ENCODE data around the gene LHPP. TPM values are rescaled to one million over a fixed set of nuclear protein-coding genes. Genes with fewer than 3 reads are reported as not detected.

Gene LHPP
- total RNA-seq, 2 experiments from 2014 or later = 17.6 to 20.7 TPM

GRCh38 chr10:124450783-124451057 is 10.9 kb upstream of the LHPP start:
- no peaks in the 10 kb centered on the region for H3K36me3 Mint-ChIP-seq (ENCODE audit: low read depth)
- no peak overlapping the region for H3K27ac Mint-ChIP-seq
- H3K4me3 Mint-ChIP-seq = no peak overlapping the region
- H3K9me3 Mint-ChIP-seq = no peaks in the 10 kb centered on the region
- POLR2A ChIA-PET = no interaction called here
- CTCF ChIA-PET = no interaction called here
- H3K4me1 Mint-ChIP-seq = peaks cover 16% of the 10 kb centered on the region
- no peak for DNase-seq
- peaks cover 78% of the 10 kb centered on the region for H3K27me3 Mint-ChIP-seq

DNA sequence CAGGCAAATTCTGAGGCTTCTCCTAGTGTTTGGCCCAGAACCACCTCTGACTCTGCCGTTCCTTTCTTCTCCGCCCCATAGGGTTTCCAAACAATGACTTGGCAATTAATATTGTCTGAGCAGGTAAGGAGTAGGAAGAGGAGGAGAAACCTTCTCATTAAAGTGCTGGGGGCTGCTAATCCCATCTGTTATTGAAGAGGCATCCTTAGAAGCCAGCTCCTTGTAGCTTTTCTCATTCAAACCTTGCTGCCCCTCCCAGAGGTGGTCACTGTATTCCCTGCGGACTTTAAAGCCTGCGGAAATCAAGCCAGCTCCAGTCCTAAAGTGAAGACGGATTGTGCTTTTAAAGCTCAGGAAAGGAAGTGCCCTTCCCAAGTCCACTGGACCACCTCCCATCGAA is 10.3 kb upstream of the LHPP start:
- H3K9me3 Mint-ChIP-seq = no peaks in the 10 kb centered on the region
- CTCF ChIA-PET = no interaction called here
- DNase-seq = no peak
- H3K27me3 Mint-ChIP-seq = peaks cover 77% of the 10 kb centered on the region
- no peaks in the 10 kb centered on the region for H3K36me3 Mint-ChIP-seq (ENCODE audit: low read depth)
- no peak overlapping the region for H3K27ac Mint-ChIP-seq
- peaks cover 16% of the 10 kb centered on the region for H3K4me1 Mint-ChIP-seq
- POLR2A ChIA-PET = no interaction called here
- H3K4me3 Mint-ChIP-seq = no peak overlapping the region

DNA sequence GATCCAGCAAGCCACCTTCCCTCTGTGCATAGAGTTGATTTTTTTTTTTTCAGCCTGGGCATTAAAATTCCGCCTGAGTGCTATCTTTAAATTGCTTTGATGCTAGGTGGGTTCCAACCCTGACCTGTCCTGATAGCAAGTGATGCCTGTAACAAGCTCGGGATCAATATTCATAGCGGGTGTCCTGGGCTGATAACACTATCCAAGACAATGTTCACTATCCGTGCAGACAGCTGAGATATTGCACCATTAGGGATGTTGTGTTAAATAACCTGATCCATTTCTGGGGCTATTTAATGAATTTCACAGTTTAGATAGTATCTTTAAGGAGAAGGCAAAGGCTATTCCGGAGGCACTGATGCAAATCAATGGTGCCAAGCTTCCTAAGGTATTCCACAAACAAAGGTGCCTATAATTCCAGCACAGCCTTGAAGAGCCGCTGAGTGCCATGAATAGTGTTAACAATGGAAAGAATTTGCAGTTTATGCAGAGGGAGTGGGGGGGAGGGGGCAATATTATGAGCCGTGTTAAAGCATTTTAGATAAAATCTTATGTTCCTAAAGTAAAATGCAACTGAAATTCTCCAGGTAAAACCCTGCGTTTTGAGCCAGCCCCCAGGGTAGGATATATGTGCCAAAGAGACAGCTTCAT is 7.5 kb upstream of the LHPP start:
- CTCF ChIA-PET = interaction anchor here (1.3 kb wide), 1 partner anchor 50 kb away, joined by 8 read pairs; no protein-coding TSS in a partner anchor
- no peaks in the 10 kb centered on the region for H3K9me3 Mint-ChIP-seq
- H3K36me3 Mint-ChIP-seq (ENCODE audit: low read depth) = no peaks in the 10 kb centered on the region

DNA sequence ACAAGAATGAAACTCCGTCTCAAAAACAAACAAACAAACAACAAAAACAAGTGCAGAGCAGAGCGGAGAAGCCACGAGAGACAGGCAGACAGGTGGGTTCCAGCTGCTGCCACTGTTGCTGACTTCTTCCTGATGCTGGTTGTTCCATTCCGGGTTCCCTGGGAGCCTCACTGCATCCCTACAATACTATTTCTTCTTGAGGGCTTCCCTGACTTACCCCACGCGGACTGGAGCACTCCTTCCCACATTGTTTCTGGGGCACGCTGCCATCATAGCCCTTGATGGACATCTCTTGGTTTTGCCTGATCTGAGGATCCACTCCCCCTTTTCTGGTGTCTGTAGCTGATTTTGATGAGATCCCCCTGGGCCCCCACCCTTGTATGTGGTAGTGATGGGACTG is 6.2 kb upstream of the LHPP start:
- H3K4me1 Mint-ChIP-seq = peaks cover under 1% of the 10 kb centered on the region
- no peak overlapping the region for H3K27ac Mint-ChIP-seq
- no peak overlapping the region for H3K4me3 Mint-ChIP-seq
- ChIA-PET CTCF (no interaction called here), POLR2A (no interaction called here)
- DNase-seq = no peak
- no peaks in the 10 kb centered on the region for H3K9me3 Mint-ChIP-seq
- H3K36me3 Mint-ChIP-seq (ENCODE audit: low read depth) = no peaks in the 10 kb centered on the region
- peaks cover 57% of the 10 kb centered on the region for H3K27me3 Mint-ChIP-seq

More for the DNA sequence above, 7.5 kb upstream of the LHPP start:
- Mint-ChIP-seq H3K4me1 (peaks cover 7% of the 10 kb centered on the region), H3K27ac (no peak overlapping the region), H3K27me3 (peaks cover 64% of the 10 kb centered on the region), H3K4me3 (no peak overlapping the region)
- DNase-seq = no peak
- POLR2A ChIA-PET = no interaction called here

DNA sequence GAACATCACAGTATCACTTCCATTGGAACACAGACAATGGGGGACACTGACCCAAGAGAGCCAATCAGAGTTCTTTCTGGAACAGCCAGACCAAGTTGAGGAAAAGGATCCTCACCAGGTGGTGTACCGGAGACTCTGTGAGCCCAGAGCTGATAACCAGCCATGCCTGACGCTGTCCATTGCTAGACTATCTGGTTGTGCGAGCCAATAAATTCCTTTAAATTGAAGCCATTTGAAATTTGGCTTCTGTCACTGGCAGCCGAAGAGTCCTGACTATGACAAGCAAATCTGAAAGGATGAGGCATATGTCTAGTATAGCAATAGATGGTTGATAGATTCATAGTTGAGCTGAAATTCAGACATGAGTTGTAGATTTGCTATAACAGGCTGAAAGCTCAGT is 3.1 kb upstream of the LHPP start:
- Mint-ChIP-seq H3K9me3 (no peaks in the 10 kb centered on the region), H3K4me3 (no peak overlapping the region), H3K27ac (no peak overlapping the region), H3K27me3 (peaks cover 31% of the 10 kb centered on the region), H3K36me3 (ENCODE audit: low read depth) (no peaks in the 10 kb centered on the region), H3K4me1 (peaks cover 12% of the 10 kb centered on the region)
- ChIA-PET POLR2A (interaction anchor here (1.9 kb wide), 1 partner anchor 10 kb away, joined by 4 read pairs; no protein-coding TSS in a partner anchor), CTCF (no interaction called here)
- DNase-seq = no peak

DNA sequence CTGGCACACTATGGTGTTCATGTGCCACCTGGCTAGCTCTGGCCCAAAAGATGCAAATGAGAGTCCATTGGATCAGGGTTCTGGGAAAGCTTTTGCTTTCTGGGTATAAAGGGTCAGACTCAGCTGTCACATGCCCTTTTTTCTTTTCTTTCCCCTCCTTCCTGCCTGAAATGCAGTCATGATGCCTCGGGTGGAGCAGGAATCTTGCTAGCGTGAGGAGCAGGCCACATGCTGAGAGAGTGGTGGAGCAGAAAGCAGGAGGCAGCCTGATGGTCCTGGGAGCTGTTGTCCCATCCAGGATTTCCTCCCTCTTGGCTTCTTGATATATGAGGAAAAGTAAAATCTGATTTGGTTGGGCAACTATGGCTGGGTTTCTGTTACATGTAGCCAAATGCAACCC is 2.7 kb upstream of the LHPP start:
- ChIA-PET CTCF (no interaction called here), POLR2A (interaction anchor here (1.9 kb wide), 1 partner anchor 10 kb away, joined by 4 read pairs; no protein-coding TSS in a partner anchor)
- H3K27me3 Mint-ChIP-seq = peaks cover 27% of the 10 kb centered on the region
- H3K27ac Mint-ChIP-seq = no peak overlapping the region
- no peak for DNase-seq
- no peaks in the 10 kb centered on the region for H3K36me3 Mint-ChIP-seq (ENCODE audit: low read depth)
- no peaks in the 10 kb centered on the region for H3K9me3 Mint-ChIP-seq
- H3K4me3 Mint-ChIP-seq = no peak overlapping the region
- peaks cover 12% of the 10 kb centered on the region for H3K4me1 Mint-ChIP-seq

GRCh38 chr10:124459395-124459794 is 2.2 kb upstream of the LHPP start:
- Mint-ChIP-seq H3K36me3 (ENCODE audit: low read depth) (peaks cover 2% of the 10 kb centered on the region), H3K9me3 (no peaks in the 10 kb centered on the region), H3K4me1 (peaks cover 17% of the 10 kb centered on the region), H3K4me3 (no peak overlapping the region), H3K27ac (no peak overlapping the region), H3K27me3 (peaks cover 24% of the 10 kb centered on the region)
- DNase-seq = no peak
- POLR2A ChIA-PET = interaction anchor here (1.9 kb wide), 1 partner anchor 11 kb away, joined by 4 read pairs; no protein-coding TSS in a partner anchor
- CTCF ChIA-PET = no interaction called here

- ChIA-PET CTCF (interaction anchor here (1.1 to 2.4 kb wide), 3 partner anchors 56 to 219 kb away, joined by 3 to 12 read pairs (median 4); no protein-coding TSS in a partner anchor), POLR2A (interaction anchor here (1.1 to 2.4 kb wide), 6 partner anchors 11 to 57 kb away, joined by 3 to 24 read pairs (median 4); partner anchors contain the start of gene OAT)
- Mint-ChIP-seq H3K4me1 (peaks cover 25% of the 10 kb centered on the region), H3K36me3 (ENCODE audit: low read depth) (peaks cover 3% of the 10 kb centered on the region), H3K27me3 (peaks cover 18% of the 10 kb centered on the region), H3K27ac (no peak overlapping the region), H3K9me3 (no peaks in the 10 kb centered on the region), H3K4me3 (no peak overlapping the region)
- DNase-seq = no peak
Measured at GRCh38 chr10:124460144-124460543, 1.5 kb upstream of the LHPP start.

GRCh38 chr10:124462348-124462695 is 699 bp downstream of the LHPP start:
- no peak for DNase-seq
- H3K4me3 Mint-ChIP-seq = peak overlapping the region; percentile 88
- POLR2A ChIA-PET = interaction anchor here (2.2 to 2.4 kb wide), 3 partner anchors 43 to 454 kb away, joined by 6 to 24 read pairs (median 9); partner anchors contain the start of gene OAT
- CTCF ChIA-PET = interaction anchor here (1.3 to 2.4 kb wide), 2 partner anchors 32 to 59 kb away, joined by 4 to 12 read pairs; no protein-coding TSS in a partner anchor
- peaks cover 3% of the 10 kb centered on the region for H3K36me3 Mint-ChIP-seq (ENCODE audit: low read depth)
- peaks cover 8% of the 10 kb centered on the region for H3K27me3 Mint-ChIP-seq
- H3K9me3 Mint-ChIP-seq = no peaks in the 10 kb centered on the region
- peaks cover 36% of the 10 kb centered on the region for H3K4me1 Mint-ChIP-seq
- H3K27ac Mint-ChIP-seq = peak overlapping the region; percentile 71

DNA sequence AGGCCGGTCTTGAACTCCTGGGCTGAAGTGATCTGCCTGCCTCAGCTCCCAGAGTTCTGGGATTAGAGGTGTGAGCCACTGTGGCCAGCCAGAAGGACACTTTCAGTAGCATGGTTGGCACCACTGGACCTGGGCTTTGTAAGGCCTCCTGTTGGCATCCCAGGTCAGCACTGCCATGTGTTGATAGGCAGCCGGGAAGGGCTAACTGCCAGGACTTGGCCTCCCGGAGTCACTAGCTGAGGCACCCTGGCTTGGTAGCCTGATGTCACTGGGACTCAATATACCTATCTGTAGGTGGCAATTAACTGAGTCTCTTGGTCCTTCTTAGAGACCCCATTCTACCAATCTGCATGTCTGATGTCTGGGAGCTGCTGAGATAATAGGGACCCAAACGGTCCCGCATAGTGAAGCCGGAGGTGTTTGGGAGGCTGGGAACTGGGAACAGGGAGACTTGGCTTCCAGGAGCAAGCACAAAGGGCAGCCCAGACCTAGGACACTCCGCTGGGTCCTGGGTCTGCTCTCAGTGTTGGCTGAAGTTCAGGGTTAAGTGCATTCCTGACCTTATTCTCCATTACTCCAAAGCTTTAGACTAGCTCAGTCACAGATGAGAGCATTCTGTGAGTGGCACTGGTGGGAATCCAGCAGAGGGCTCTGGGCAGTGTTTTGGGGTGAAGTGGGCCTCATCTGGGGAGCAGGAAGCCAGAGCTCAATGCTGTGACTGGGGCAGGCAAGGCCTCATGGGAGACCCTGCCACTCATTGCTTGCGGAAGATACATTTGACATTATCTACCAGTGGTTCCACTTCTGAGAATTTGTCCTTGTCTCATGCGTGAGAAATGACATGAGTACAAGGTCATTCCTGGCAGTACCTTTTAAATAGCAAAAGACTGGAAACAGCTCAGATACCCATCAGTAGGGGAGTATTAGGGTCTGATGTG is 2.7 kb downstream of the LHPP start:
- Mint-ChIP-seq H3K4me1 (peaks cover 36% of the 10 kb centered on the region), H3K27ac (peak overlapping the region; percentile 56), H3K27me3 (peaks cover 3% of the 10 kb centered on the region), H3K9me3 (no peaks in the 10 kb centered on the region), H3K36me3 (ENCODE audit: low read depth) (peaks cover 3% of the 10 kb centered on the region), H3K4me3 (no peak overlapping the region)
- ChIA-PET CTCF (interaction anchor here (0.7 to 1.5 kb wide), 2 partner anchors 78 to 281 kb away, joined by 3 to 4 read pairs; no protein-coding TSS in a partner anchor), POLR2A (interaction anchor here (0.6 to 1.1 kb wide), 3 partner anchors 9 to 452 kb away, joined by 3 to 4 read pairs (median 3); no protein-coding TSS in a partner anchor)
- no peak for DNase-seq

DNA sequence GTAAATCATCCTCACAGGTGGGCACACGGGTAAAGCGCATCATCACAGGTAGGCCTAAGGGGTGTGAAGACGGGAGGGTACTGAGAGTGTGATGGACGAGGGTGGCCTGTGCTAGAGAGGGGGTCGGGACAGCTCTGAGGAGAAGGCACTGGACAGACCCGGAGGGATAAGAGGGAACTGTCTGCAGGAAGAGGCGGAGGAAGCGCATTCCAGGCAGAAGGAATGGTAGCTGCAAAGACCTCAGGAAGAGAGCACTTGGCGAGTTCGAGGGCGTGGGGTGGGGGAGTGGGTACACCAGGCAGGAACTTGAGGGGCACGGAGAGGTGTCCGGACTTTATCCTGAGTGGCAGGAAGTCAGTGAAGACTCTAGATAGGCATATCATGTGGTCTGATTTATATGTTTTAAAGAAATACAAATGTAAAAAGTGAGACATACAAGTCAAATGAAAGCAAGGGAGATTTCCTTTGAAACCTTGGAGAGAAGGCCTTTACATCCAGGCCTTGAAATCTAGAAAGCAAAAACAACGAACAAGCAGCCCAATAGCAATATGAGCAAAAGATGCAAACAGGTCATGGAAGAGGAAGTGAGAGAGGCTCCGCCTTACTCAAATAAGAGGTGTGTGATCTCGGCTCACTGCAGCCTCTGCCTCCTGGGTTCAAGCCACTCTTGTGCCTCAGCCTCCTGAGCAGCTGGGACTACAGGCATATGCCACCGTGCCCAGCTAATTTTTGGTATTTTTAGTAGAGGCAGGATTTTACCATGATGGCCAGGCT is 3.6 kb downstream of the LHPP start:
- H3K27ac Mint-ChIP-seq = peak overlapping the region; percentile 56
- ChIA-PET CTCF (interaction anchor here (1.5 kb wide), 1 partner anchor 280 kb away, joined by 4 read pairs; no protein-coding TSS in a partner anchor), POLR2A (interaction anchor here (0.6 to 1.1 kb wide), 3 partner anchors 8 to 450 kb away, joined by 3 to 4 read pairs (median 3); no protein-coding TSS in a partner anchor)
- H3K27me3 Mint-ChIP-seq = no peaks in the 10 kb centered on the region
- no peaks in the 10 kb centered on the region for H3K9me3 Mint-ChIP-seq
- H3K4me1 Mint-ChIP-seq = peaks cover 36% of the 10 kb centered on the region
- H3K4me3 Mint-ChIP-seq = no peak overlapping the region
- no peak for DNase-seq
- H3K36me3 Mint-ChIP-seq (ENCODE audit: low read depth) = peaks cover 3% of the 10 kb centered on the region

DNA sequence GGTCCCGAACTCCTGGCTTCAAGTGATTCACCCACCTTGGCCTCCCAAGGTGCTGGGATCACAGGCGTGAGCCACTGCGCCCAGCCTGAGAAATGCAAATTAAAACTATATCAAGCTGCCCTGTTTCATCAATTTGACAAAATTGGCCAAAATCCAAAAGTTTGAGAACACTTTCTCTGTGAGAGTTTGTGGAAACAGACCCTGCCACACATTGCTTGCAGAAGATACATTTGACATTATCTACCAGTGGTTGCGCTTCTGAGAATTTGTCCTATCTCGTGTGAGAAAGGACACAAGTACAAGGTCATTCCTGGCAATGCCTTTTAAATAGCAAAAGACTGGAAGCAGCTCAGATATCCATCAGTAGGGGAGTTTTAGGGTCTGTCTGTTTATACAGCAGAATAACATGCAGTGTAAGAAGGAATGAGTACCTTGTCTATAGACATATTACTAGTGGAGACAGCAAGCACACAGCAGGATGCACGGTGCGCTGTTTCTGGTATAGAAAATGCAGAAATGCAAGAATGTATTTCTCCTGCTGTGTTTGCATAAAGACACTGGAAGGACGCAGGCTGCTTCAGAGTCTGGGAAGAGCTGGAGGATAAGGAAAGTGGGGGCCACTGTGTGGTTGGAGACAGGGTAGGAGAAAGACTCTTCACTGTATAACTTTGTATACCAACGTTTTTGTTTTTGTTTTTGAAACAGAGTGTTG is 4.3 kb downstream of the LHPP start:
- Mint-ChIP-seq H3K4me1 (peaks cover 36% of the 10 kb centered on the region), H3K36me3 (ENCODE audit: low read depth) (peaks cover 3% of the 10 kb centered on the region), H3K27me3 (no peaks in the 10 kb centered on the region), H3K9me3 (no peaks in the 10 kb centered on the region), H3K27ac (peak overlapping the region; percentile 56), H3K4me3 (no peak overlapping the region)
- no peak for DNase-seq
- CTCF ChIA-PET = no interaction called here
- POLR2A ChIA-PET = no interaction called here
